ENCODE data around the gene LRP6.
A peak's percentile ranks its signal among the peaks of the same experiment; 100 is the strongest.

LRP6 gene

DNA sequence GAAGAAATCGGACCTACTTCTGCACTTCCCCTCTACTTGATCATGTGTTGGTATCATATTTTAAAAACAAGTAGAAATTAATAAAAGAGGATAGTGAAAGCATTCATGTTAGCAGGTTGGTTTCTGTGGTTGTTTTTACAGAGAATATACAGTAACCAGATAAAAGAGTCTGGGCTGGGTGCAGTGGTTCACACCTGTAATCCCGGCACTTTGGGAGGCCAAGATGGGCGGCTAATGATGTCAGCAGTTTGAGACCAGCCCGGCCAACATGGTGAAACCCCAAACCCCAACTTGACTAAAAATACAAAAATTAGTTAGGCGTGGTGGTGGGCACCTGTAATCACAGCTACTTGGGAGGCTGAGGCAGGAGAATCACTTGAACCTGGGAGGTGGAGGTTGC is 55.9 kb downstream of the LRP6 start:
- DNase-seq = peak; percentile 32

DNA sequence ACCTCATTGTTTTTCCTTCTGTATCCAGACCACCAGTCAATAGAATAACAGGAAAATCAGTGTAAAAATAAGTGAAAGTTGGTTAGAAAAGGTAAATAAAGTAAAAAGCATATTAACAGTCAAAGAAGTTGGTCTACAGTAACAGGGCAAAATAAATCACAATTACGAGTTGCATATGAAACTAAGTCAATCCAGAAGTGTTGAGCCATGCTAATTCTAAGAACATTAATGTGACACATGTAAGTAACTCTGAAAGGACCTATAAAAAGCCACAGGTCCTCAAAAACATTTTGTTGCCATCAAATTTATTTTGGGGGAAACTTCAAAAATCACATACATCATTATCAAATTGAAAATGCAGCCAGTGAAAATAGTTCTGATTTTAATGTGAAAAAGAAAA is 56.4 kb downstream of the LRP6 start:
- DNase-seq = no peak

DNA sequence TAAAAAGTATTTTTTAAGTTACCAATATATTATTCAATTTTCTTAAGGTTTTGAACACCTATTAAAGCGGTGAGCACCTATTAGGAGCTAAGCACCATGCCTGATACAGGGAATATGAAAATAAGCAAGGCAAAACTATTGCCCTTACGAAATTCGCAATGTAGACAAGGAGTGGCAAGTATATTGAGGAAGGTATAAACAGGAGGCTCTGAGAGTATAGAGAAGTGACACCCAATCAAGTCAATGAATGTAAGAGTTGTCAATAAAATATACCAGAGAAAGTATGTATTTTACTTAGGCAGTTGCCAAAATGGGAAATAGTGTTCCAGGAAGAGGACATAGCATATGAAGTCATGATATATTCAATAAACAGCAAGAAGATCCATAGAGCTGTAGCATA is 57.2 kb downstream of the LRP6 start:
- no peak for DNase-seq

DNA sequence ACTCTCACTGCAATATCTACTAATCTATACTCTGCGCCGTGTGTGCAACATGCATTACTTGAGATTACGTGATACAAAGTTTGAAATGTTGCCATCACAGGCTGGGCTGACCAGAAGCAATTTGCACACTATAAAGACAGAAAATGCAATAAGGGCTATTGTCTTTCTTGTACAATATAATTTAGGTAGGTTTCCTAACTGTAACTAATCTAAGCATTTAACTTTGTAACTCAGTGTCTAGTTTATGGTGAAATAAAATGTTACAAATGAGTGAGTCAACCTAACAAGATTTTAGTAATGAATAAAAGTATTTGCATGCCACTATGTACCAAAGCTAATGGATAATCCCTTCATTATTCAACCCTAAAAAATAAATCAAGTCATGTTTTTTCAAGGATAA is 57.8 kb downstream of the LRP6 start:
- DNase-seq = no peak

DNA sequence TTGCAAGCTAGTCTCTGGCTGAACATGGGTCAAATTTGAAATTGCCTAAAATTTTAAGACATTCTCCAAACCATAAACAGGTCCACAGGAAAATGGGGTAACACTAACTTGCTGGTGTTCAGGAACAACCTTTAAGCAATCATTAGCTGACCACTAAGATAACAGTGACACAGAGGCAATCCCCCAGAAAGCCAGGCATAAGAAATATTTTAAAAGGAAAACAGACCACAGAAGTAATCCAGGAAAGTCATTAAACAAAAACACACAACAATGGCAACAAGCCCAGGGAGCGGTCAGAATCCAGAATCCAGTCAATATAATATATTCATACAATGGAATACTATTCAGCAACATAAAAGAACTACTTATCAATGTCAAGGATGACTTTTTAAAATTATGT is 59.1 kb downstream of the LRP6 start:
- no peak for DNase-seq

DNA sequence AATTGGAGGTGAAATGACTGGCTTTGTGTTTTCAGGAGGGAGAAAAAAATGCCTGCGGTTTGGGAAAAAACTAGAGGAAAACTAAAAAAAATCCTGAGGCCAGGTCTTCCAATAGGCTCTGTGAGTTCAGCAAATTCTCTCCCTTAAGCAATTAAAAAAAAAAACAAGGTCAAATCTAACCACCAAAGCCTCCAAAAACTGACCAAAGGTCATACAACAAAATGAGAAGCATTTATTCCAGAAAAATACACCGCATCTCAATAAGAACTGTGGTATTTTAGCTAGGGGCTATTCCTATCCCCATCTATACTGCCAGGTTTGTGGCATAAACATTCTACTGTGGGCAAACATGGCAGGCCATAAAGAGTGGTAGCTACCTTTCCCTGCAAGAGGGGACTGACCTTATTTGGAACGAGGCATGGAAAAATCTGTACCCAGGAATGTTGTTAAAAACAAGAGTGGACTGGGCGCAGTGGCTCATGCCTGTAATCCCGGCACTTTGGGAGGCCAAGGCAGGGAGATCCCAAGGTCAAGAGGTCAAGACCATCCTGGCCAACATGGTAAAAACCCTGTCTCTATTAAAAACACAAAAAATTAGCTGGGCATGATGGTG is 60.0 kb downstream of the LRP6 start:
- no peak for DNase-seq

DNA sequence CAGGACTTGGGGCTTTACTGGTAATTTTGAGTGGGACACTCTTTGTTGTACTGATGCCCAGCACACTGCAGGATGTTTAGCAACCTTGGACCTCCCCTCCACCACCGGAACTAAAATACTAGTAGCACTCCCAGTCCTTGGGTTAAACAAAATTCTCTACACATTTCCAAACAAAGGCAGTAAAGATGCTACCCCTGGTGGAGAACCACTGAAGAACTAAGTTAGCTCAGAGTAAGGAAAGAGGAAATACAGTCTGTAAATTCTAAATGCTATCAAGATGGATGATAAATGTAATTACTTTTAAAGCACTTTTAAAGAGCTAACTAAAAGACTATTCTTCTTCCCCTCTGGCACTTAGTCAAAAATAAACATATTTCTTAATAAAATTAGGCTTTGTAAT is 64.1 kb downstream of the LRP6 start:
- no peak for DNase-seq

DNA sequence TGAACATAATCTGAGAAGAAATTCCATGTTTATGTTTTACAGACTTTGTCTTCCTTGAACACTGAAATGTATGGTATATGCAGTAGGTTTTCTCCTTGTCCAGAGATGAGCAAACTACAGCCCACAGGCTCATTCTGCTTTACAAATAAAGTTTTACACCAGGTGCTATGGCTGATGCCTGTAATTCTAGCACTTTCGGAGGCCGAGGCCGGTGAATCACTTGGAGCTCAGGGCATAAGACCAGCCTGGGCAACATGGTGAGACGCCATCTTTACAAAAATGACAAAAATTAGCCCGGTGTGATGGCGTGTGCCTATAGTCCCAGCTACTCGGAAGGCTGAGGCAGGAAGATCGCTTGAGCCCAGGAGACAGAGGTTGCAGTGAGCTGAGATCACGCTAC is 64.7 kb downstream of the LRP6 start:
- no peak for DNase-seq

DNA sequence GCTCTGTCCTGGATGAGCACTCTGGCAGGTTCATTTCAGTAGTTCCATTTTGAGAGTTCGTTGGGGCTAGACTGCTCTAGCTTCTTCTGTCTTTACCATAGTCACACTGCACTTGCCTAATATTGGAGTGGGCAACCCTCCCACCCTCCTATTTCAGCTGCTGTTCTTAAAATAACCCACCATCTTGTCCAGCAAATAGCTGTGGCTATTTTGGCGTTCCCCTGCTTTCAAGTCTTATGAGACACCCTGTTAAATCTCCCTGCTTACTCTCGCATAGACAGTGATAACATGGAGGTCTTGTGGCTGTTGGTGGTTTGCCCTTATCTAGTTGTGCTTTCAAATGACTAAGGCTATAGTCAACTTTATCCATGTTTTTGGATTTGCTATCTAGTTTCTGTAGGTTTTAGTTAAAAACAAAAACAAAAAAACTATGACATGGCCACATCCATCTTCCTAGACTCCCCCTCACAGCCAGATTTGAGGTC is 65.5 kb downstream of the LRP6 start:
- DNase-seq = no peak

DNA sequence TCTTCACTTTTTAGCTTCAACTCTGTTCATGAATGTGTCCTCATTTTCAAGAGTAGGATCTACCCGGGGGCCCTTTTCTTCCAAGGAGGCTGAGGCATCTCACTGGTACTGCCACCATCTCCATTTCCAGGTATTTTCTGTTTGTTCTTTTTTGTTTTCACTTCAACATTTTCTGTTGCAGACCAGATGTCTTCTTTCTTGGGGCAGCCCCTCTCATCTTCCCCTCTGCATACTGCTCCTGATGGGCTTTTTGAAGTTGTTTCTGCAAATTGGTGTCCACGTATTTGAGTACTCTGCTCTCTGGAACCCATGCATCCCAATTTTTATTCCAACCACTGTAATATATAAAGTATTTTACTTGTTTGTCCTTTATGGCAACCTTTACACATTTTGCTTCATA is 66.5 kb downstream of the LRP6 start:
- DNase-seq = no peak

DNA sequence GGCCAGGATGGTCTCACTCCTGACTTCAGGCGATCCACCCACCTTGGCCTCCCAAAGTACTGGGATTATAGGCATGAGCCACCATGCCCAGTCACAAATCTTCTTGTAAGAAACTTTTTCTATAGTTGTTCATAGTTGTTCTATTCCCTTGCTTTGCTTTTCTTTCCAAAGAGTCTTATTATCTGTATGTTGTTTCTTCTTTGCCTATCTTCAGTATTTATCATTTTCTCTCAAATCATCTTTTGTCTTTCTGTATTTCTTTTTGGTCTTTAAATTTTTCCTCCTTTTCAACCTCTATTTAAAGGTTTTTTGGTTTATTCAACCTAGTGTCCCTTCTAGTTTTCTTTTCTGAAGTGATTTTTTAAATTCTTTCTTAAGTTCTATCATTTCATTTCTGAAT is 68.7 kb downstream of the LRP6 start:
- DNase-seq = no peak

DNA sequence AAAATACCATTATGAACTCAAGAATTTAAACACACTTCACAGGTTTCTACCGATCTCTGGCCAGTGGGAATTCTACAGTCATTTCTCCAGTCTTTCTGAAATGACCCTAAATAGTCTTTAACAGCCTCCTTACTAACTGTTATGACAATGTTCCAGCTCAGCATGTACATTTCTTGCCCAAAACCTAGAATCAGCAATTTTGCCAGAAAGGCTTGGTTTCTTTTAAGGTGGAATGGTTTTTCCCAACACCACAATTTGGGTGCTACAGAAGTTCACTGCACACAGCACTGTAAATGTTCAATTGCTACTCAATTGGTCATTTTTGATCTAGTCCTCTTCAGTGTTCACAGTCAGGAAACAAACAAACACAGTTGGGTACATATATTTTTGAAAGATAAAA is 69.7 kb downstream of the LRP6 start:
- no peak for DNase-seq

DNA sequence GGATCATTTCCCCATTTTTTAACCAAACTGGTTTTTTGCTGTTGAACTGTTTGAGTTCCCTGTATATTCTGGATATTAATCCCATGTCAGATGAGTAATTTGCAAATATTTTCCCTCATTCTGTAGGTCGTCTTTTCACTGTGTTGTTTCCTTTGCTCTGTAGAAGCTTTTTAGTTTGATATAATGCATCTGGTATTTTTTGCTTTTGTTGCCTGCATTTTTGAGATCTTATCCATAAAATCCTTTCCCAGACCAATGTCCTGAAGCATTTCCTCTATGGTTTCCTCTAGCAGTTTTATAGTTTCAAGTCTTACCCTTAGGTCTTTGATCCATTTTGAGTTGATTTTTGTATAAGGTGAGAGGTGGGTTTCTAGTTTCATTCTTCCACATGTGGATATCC is 71.3 kb downstream of the LRP6 start:
- DNase-seq = no peak

DNA sequence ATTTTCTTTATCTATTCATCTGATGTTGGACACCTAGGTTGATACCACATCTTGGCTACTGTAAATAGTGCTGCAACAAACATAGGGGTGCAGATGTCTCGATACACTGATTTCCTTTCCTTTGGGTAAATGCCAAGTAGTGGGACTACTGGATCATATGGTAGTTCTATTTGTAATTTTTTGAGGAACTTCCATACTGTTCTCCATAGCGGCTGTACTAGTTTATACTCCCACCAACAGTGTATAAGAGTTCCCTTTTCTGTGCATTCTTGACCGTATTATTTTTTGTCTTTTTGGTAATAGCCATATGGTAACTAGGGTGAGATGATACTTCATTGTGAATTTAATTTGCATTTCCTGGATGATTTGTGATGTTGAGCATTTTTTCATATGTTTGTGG is 71.8 kb downstream of the LRP6 start:
- DNase-seq = no peak

DNA sequence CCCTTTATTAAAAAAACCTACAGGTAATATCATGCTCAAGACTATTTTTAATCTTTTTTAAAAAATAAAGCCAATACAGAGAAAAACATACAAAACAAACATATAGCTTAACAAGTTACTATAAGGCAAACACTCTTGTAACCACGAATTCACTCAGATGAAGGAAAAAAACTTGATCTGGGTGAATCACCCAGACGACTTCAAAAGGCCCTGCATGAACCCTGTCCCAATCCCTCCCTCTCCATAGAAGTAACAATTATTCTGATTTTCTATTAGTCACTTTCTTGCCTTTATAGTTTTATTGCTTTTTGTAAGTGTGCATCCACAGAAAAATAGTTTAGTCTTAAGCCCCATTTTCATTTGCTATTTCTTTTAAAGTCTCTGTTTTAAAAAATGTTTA is 72.6 kb downstream of the LRP6 start:
- DNase-seq = no peak

DNA sequence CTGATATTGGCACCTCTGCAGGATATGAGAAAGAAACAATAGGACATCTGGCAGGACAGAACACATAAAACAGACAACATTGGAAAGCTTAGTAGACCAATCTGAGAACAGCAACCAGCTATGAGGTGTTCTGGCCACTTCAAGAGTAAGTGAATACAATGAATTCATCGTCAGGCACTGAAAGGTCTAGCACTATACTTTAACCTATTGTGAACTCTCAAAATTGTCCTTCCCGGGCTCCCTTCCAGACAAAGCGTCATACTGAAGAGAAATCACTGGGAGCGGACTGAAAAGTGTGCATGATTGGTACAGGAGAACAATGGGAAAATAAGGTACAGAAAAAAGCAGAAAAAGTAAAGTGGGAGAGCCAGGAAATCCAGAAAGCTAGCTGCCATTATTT is 75.8 kb downstream of the LRP6 start:
- DNase-seq = no peak

DNA sequence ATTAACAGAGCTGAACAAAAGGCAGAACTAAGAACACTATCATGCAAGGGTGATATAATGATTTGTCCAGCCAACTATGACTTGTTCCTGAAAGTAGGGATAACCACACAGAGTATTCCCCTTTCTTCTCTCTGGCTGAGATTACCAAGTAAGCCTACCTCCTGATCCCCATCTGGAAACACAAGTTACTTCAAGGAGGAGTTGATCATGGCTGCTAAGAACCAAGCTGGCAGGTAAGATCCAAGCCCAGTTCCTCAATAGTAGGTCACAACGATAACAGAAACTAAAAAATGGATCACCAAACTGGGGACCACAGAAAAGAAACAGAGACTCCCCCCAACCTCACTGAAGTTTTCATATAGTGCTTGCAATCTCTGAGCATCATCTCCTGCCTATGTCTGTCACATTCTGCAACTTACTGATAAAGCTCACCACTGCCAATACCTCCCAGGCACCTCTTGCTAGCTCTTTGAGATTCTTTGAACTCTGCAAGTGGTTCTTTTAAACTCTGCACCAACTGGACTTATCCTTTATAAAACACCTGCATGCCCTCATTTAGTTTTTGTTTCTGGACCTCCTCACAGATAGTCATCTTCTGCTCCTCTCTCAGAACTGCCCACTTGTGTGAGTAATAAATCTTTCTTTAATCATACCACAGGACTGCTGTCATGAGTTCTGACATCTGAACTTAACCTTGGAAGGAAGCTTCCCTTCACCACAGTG is 76.6 kb downstream of the LRP6 start:
- no peak for DNase-seq

DNA sequence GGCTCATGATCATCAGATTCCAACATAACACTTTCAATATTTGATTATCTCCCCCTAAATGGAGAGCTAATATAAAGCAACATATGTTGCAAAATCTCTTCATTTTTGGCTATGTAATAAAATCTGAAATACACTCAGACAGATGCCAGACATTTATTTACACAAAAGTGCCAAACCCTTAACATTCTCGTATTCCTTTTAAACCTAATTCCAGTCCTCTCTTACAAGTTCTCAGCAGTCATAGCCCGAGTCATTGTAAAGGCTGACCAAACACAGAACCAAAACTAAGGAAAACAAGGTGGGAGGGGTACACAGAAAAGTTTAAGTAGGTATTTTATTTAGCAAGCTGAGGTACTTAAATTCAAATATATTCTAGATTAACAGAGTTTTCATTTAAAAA is 81.4 kb downstream of the LRP6 start:
- no peak for DNase-seq

DNA sequence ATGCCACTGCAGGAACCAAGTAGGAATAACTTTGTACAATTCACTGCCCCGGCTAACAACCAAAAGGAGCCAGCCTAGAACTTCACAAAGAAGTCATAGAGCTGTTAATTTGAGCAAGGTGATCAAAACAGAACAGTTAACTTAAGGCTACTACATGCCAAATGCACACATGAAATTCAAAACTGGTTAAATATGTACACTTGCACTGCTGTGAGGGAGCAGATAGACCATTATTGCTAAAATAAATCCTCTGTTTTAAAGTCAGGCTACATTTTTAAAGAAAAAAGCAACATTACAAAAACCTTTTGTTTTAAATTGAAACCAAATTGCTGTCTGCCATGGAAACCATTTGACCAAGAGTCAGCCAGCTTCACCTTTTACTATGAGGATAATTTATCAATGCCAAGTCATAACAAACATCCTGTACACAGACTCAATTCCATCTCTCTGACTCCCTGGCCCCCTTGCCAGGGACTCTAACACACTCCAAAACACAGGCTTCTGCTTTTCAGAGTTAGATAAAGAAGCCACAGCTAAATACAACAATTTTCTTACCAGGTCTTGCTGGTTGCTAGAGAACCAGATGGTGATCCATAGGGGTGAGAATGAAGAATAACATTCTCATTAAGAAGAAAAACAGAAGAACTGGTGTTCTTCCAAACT is 84.0 kb downstream of the LRP6 start:
- no peak for DNase-seq

DNA sequence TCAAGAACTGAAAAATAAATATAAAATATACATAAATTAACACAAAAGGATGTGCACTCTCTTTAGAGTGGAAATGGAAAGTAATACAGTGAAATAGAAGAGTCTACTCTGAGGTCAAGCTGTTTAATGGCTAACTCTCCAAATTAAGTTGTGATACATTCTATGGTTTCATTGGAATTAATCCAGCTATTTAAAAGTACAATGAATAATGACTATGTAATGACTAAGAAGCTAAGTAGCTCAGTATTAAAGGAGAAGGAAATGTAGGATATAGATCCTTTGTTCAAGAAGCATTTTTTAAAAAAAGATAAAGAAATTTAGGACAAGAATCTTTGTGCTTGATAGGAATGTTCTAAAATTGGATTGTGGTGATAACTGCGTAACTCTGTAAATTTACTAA is 85.3 kb downstream of the LRP6 start:
- DNase-seq = no peak

DNA sequence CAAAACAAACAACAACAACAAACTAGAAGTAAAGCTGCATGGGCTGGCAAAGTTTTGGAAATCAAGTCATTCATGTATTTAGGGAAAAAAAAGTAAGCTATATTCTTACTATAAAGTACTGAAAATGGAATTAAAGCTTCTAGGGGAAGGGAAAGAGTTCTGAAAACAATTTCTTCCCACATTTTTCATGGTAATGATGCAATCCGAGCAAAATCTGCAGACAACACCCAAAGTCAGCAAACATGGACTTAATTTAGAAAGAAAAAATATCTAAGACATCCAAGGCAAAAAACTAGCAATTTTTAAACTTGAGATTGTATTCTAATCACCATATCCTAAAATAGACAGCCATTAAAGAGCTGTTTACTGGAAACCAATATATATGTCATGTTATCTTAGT is 86.3 kb downstream of the LRP6 start:
- DNase-seq = no peak

DNA sequence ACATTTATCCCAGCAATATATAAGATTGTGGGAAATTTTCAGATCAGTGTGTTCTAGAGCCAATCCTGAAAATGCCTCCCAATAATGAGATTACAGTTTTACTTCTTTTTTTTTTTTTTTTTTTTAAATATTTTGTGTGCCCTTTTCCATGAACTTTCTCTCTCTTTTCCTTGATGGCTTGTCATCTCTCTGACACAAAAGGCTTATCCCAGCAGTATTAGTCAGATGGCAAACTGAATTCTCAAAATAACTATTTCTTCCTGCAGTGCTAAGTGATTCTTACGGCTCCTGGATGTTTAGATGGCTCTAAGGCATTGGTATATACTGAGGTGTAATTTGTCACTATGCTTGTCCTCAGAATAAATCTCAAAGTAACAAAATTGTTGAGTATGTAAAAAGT is 86.7 kb downstream of the LRP6 start:
- no peak for DNase-seq

DNA sequence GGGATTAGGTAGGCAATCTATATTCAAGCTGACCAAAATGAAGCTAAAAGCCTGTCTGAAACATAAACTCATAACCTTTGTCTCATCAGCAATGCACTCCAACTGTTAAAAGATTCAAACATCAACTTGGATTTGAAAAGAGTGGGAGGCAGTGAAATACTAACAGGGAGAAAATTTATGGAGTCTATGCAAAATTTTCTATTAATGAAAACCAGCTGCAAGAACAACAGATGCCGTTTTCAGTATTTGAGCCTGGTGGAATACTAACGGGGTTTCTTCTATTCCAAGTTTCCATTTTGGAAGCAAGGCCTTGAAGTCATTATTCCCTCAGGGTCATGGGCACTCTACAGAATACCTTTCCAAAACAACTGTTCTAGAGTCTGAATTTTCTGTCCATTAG is 88.3 kb downstream of the LRP6 start:
- no peak for DNase-seq

DNA sequence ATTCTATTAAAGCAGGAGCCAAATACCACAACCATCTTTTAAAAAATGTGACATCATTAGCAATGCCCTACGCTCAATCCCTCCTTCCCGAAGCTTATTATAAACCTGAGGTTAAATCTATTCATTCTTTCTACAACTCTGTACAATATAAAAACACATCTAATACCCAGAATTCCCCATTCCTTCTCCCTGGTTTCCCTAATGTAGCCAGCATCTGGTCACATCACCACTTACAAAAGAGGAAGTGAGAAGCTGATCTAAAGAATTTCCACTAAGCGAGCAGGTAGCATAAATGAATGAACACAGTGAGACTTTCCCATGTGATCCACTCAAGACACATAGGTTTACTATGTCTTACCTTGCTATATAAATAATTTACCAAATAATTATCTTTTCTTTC is 90.4 kb downstream of the LRP6 start:
- DNase-seq = no peak

Measured in activated CD4-positive, alpha-beta T cell treated with anti-CD3 and anti-CD28 coated beads, Interleukin-2, amount 50 U/mL, for 16 hours (primary cell).